ENCODE data around the gene ABCA2.

The ABCA2 gene

DNA sequence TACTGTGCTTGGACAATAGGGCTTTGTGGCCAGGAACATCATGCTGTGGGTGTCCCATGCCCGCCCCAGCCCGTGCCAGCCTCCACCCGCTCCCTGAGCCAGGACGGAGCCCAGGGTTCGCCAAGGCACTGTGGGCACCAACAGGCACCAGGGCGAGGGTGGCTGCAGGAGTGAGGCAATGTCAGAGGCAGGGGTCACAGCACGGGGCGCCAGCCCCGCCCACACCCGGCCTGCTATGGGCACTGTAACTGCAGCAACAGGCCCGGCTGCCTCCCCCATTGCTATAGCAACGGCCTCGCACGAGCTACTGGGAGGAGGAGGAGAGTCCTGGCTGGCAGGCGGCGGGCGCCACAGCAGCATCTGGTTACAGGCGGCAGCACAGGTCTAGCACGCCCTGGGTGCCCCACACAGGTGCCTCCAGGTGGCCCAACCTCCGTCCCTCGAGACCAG is 2.5 kb downstream of the ABCA2 start:
- Histone ChIP-seq H3K18ac (ENCODE audit: low read length) (no peak overlapping the region), H2AK5ac (ENCODE audit: low read length) (no peak overlapping the region), H3K23ac (ENCODE audit: low read length) (no peak overlapping the region), H2BK120ac (ENCODE audit: insufficient read depth, low read length, poor library complexity) (no peak overlapping the region), H3K36me3 (ENCODE audit: control insufficient read depth in 1 of 2, insufficient read depth in 2 of 2, low read length in 2 of 2) (no peaks in the 10 kb centered on the region), H3K79me2 (ENCODE audit: control insufficient read depth, insufficient read depth, low read length, poor library complexity) (no peaks in the 10 kb centered on the region), H2AFZ (ENCODE audit: insufficient read depth, low read length, poor library complexity) (no peak overlapping the region), H3K27me3 (ENCODE audit: insufficient read depth, low read length) (peaks cover 9% of the 10 kb centered on the region), H2BK5ac (ENCODE audit: low read depth, low read length, poor library complexity) (no peak overlapping the region), H3K4me3 (ENCODE audit: low read depth, low read length) (no peak overlapping the region), H3K4me2 (ENCODE audit: low read length) (no peak overlapping the region), H4K91ac (ENCODE audit: low read depth, low read length) (no peak overlapping the region), H3K4ac (ENCODE audit: low read depth, low read length) (no peak overlapping the region), H3K27ac (ENCODE audit: low read depth, low read length) (no peak overlapping the region), H4K8ac (ENCODE audit: low read depth, low read length) (no peak overlapping the region), H4K12ac (ENCODE audit: low read depth, low read length) (no peak overlapping the region), H3K14ac (ENCODE audit: low read length) (no peak overlapping the region), H3K9ac (ENCODE audit: low read length) (no peak overlapping the region), H3K4me1 (ENCODE audit: control insufficient read depth in 1 of 2, insufficient read depth in 2 of 2, low read length in 2 of 2) (peaks cover 6 to 8% of the 10 kb centered on the region in 2 experiments), H3K9me3 (ENCODE audit: insufficient read depth, low read depth, low read length) (peaks cover 7% of the 10 kb centered on the region), H3K79me1 (ENCODE audit: low read length) (no peaks in the 10 kb centered on the region), H2BK12ac (ENCODE audit: low read length) (no peak overlapping the region)
- no peak for DNase-seq
- no CpG with 5 or more reads among the region's 21 CpGs for WGBS (ENCODE audit: extremely low coverage, insufficient coverage, insufficient read length)

DNA sequence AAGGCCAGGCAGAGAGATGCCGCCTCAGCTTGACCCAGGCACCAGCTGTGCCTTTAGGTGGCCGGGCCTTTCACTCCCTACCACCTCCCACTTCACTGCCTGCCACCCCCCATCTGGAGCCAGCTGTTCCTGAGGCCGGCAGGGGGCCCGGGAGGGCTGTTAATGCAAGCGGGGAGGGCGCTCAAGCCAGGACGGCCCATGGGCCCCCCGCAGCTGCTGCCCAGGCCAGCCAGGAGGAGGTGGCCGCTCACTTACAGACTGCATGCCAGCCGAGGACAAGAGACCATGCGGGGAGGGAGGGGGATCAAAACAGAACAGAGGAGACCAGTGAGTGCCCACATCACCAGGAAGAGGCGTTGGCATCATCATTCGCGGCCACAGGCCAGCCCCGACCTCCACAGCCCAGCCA is 4.5 kb downstream of the ABCA2 start:
- no CpG with 5 or more reads among the region's 15 CpGs for WGBS (ENCODE audit: extremely low coverage, insufficient coverage, insufficient read length)

DNA sequence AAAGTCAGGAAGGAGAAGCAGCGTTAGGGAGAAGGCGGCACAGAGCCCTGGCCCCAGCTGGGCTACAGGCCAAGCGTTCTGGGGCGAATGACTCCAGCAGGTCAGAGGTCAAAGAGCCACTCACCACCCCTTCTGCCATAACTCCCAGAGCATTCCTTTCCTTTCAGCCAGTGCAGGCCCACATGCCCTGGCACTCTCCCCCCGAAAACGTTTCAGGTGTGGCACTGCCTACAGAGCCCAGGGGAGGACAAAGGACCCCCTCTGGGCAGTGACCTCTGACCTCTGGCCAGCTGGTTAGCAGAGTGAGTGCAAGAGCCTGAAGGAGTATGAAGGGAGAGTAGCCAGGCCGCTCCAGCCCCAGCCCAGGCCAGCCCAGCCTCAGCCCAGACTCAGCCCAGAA is 4.9 kb downstream of the ABCA2 start:
- Histone ChIP-seq H3K9me3 (ENCODE audit: insufficient read depth, low read depth, low read length) (peaks cover 7% of the 10 kb centered on the region), H2BK5ac (ENCODE audit: low read depth, low read length, poor library complexity) (no peak overlapping the region), H2BK120ac (ENCODE audit: insufficient read depth, low read length, poor library complexity) (no peak overlapping the region), H3K4me2 (ENCODE audit: low read length) (no peak overlapping the region), H3K36me3 (ENCODE audit: control insufficient read depth in 1 of 2, insufficient read depth in 2 of 2, low read length in 2 of 2) (no peaks in the 10 kb centered on the region), H3K23ac (ENCODE audit: low read length) (no peak overlapping the region), H3K27ac (ENCODE audit: low read depth, low read length) (no peak overlapping the region), H2AFZ (ENCODE audit: insufficient read depth, low read length, poor library complexity) (no peak overlapping the region), H2BK12ac (ENCODE audit: low read length) (no peak overlapping the region), H3K79me2 (ENCODE audit: control insufficient read depth, insufficient read depth, low read length, poor library complexity) (no peaks in the 10 kb centered on the region), H4K91ac (ENCODE audit: low read depth, low read length) (no peak overlapping the region), H2AK5ac (ENCODE audit: low read length) (no peak overlapping the region), H3K27me3 (ENCODE audit: insufficient read depth, low read length) (peaks cover 9% of the 10 kb centered on the region), H4K8ac (ENCODE audit: low read depth, low read length) (no peak overlapping the region), H3K9ac (ENCODE audit: low read length) (no peak overlapping the region), H3K14ac (ENCODE audit: low read length) (no peak overlapping the region), H4K12ac (ENCODE audit: low read depth, low read length) (no peak overlapping the region), H3K4me3 (ENCODE audit: low read depth, low read length) (no peak overlapping the region), H3K79me1 (ENCODE audit: low read length) (no peaks in the 10 kb centered on the region), H3K4ac (ENCODE audit: low read depth, low read length) (no peak overlapping the region), H3K4me1 (ENCODE audit: control insufficient read depth in 1 of 2, insufficient read depth in 2 of 2, low read length in 2 of 2) (peaks cover 0 to 2% of the 10 kb centered on the region in 2 experiments), H3K18ac (ENCODE audit: low read length) (no peak overlapping the region)
- DNase-seq = no peak
- no CpG with 5 or more reads among the region's 7 CpGs for WGBS (ENCODE audit: extremely low coverage, insufficient coverage, insufficient read length)

More for the DNA sequence above, 4.5 kb downstream of the ABCA2 start:
- no peak overlapping the region for H3K4me3 ChIP-seq (ENCODE audit: low read depth, low read length)
- no peaks in the 10 kb centered on the region for H3K79me2 ChIP-seq (ENCODE audit: control insufficient read depth, insufficient read depth, low read length, poor library complexity)
- H3K18ac ChIP-seq (ENCODE audit: low read length) = no peak overlapping the region
- no peak overlapping the region for H4K12ac ChIP-seq (ENCODE audit: low read depth, low read length)
- no peak overlapping the region for H3K4me2 ChIP-seq (ENCODE audit: low read length)
- H2BK12ac ChIP-seq (ENCODE audit: low read length) = no peak overlapping the region
- no peaks in the 10 kb centered on the region for H3K79me1 ChIP-seq (ENCODE audit: low read length)
- H3K27ac ChIP-seq (ENCODE audit: low read depth, low read length) = no peak overlapping the region
- DNase-seq = no peak
- H4K91ac ChIP-seq (ENCODE audit: low read depth, low read length) = no peak overlapping the region
- H3K9ac ChIP-seq (ENCODE audit: low read length) = no peak overlapping the region
- no peak overlapping the region for H3K4ac ChIP-seq (ENCODE audit: low read depth, low read length)
- H3K9me3 ChIP-seq (ENCODE audit: insufficient read depth, low read depth, low read length) = peaks cover 7% of the 10 kb centered on the region
- H3K4me1 ChIP-seq (ENCODE audit: control insufficient read depth in 1 of 2, insufficient read depth in 2 of 2, low read length in 2 of 2) = peaks cover 2 to 6% of the 10 kb centered on the region in 2 experiments
- no peaks in the 10 kb centered on the region for H3K36me3 ChIP-seq (ENCODE audit: control insufficient read depth in 1 of 2, insufficient read depth in 2 of 2, low read length in 2 of 2)
- H2BK120ac ChIP-seq (ENCODE audit: insufficient read depth, low read length, poor library complexity) = no peak overlapping the region
- H2AK5ac ChIP-seq (ENCODE audit: low read length) = no peak overlapping the region
- no peak overlapping the region for H3K14ac ChIP-seq (ENCODE audit: low read length)
- H3K23ac ChIP-seq (ENCODE audit: low read length) = no peak overlapping the region
- no peak overlapping the region for H2AFZ ChIP-seq (ENCODE audit: insufficient read depth, low read length, poor library complexity)
- no peak overlapping the region for H2BK5ac ChIP-seq (ENCODE audit: low read depth, low read length, poor library complexity)
- peaks cover 9% of the 10 kb centered on the region for H3K27me3 ChIP-seq (ENCODE audit: insufficient read depth, low read length)
- no peak overlapping the region for H4K8ac ChIP-seq (ENCODE audit: low read depth, low read length)

DNA sequence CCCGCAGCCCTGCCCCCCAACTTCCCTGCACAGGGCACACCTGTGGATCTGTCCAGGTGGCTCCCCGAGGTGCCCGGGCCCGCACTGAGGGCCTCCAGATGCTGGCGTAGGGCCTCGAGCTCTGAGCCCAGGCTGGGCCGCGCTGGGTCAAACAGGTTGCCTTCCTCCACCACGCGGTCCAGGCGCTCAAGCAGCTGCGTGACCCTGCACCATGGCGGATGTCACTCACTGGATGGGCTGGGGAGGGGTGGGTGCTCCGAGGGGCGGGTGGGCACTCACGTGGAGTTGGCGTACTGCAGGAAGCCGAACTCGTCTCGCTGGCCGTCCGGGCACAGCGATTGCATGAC is 5.4 kb downstream of the ABCA2 start:
- H3K36me3 ChIP-seq (ENCODE audit: control insufficient read depth in 1 of 2, insufficient read depth in 2 of 2, low read length in 2 of 2) = no peaks in the 10 kb centered on the region

More for the DNA sequence above, 5.4 kb downstream of the ABCA2 start:
- Histone ChIP-seq H4K8ac (ENCODE audit: low read depth, low read length) (no peak overlapping the region), H3K4me1 (ENCODE audit: control insufficient read depth in 1 of 2, insufficient read depth in 2 of 2, low read length in 2 of 2) (peaks cover 0 to 2% of the 10 kb centered on the region in 2 experiments), H4K12ac (ENCODE audit: low read depth, low read length) (no peak overlapping the region), H3K79me1 (ENCODE audit: low read length) (no peaks in the 10 kb centered on the region), H3K4ac (ENCODE audit: low read depth, low read length) (no peak overlapping the region), H2BK120ac (ENCODE audit: insufficient read depth, low read length, poor library complexity) (no peak overlapping the region), H3K27me3 (ENCODE audit: insufficient read depth, low read length) (peaks cover 8% of the 10 kb centered on the region), H2BK5ac (ENCODE audit: low read depth, low read length, poor library complexity) (no peak overlapping the region), H3K27ac (ENCODE audit: low read depth, low read length) (no peak overlapping the region), H3K9me3 (ENCODE audit: insufficient read depth, low read depth, low read length) (peaks cover 7% of the 10 kb centered on the region), H3K4me2 (ENCODE audit: low read length) (no peak overlapping the region), H2BK12ac (ENCODE audit: low read length) (no peak overlapping the region), H3K23ac (ENCODE audit: low read length) (no peak overlapping the region), H3K4me3 (ENCODE audit: low read depth, low read length) (no peak overlapping the region), H4K91ac (ENCODE audit: low read depth, low read length) (no peak overlapping the region), H3K79me2 (ENCODE audit: control insufficient read depth, insufficient read depth, low read length, poor library complexity) (no peaks in the 10 kb centered on the region), H2AFZ (ENCODE audit: insufficient read depth, low read length, poor library complexity) (no peak overlapping the region), H2AK5ac (ENCODE audit: low read length) (no peak overlapping the region), H3K9ac (ENCODE audit: low read length) (no peak overlapping the region), H3K18ac (ENCODE audit: low read length) (no peak overlapping the region), H3K14ac (ENCODE audit: low read length) (no peak overlapping the region)
- no CpG with 5 or more reads among the region's 23 CpGs for WGBS (ENCODE audit: extremely low coverage, insufficient coverage, insufficient read length)
- DNase-seq = no peak
